ENCODE measurements around the gene KLKB1.
"Not testable (repeated sequence)": the region's sequence is repeated elsewhere in the genome, so short reads cannot be mapped to it uniquely, and the experiment has no call there.

KLKB1 gene

DNA sequence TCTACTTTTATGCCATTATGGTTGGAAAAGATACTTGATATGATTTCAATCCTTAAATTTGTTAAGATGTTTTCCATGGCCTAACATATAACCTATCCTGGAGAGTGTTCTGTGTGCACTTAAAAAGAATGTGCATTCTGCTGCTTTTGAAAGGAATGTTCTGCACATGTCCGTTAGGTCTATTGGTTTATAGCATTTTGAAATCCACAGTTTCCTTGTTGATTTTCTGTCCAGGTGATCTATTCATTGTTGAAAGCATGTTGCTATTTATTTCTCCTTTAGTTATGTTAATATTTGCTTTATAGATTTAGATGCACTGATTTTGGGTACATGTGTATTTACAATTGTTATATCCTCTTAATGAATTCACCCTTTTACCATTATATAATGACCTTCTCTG is 5.7 kb upstream of the KLKB1 start:
- no peak for DNase-seq
- intact Hi-C loops (cut with DNase I), result no loop called here

DNA sequence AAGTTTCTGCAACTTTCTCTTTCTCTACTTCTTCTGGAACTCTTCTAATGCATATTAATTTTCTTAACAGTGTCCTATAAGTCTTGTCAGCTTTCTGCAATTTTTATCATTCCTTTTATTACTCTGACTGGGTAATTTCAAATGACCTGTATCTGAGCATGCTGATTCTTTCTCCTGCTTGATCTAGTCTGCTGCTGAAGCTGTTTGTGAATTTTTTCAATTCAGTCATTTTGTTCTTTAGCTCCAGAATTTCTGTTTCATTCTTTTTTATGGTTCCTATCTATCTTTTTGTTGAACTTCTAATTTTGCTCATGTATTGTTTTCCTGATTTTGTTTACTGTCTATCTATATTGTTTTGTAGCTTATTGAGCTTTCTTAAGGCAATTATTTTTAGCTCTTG is 1.5 kb upstream of the KLKB1 start:
- intact Hi-C loops (cut with DNase I), result no loop called here
- no peak for DNase-seq

DNA sequence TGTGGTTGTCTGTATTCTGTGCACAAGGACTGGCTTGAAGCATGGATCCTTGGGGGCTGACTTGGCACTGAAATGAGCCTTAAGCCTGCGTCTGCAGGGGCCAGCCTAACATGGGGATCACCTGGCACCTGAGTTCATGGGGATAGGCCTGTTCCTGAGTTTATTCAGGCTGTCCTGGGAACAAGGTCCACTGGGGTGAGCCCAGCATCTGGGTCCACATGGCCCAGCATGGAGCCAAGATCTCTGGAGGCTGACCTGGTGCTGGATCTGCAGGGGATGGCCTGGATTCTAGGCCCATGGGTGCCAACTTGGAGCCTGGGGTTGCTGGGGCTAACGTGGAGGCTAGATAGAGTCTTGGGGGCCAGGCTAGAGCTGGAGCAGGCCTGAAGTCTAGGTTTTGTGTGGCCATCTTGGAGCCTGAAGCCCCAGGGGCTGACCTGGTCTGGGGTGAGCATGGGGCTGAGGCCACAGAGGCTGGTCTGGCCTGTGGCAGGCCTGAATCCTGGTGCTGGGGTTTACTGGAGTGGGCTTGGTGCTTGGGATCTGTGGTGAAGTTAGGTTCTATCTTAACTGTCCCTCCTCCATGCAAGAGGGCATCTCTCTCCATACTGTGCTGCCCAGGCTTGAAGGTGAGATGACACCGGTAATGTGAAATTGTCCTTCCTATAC is 652 bp upstream of the KLKB1 start:
- intact Hi-C loops (cut with DNase I), result no loop called here
- no peak for DNase-seq

- intact Hi-C loops (cut with DNase I), result no loop called here
- no peak for DNase-seq
These were observed 622 bp downstream of the KLKB1 start for GRCh38 chr4:186227744-186228513.

DNA sequence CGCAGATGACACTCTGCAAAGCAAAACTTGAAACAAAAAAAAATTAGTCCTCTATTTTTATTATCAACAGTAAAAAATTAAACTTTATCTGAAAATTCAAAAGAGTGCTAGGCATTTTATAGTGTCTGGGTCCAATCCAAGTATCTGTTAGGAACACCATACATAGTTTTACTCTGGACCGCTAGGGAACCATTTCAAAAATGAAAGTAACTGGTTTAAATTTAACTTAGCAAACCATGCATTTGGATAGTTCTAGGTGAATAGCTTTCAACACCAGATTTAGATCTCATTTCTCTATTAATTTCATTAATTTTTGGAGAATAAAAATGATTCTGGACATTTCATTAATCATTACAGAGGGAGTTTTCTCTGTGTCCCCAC is 1.2 kb downstream of the KLKB1 start:
- no peak for DNase-seq
- intact Hi-C loops (cut with DNase I), result no loop called here

GRCh38 chr4:186234367-186234766 is 7.1 kb downstream of the KLKB1 start:
- intact Hi-C loops (cut with DNase I), result no loop called here
- no peak for DNase-seq

- no peak for DNase-seq
- intact Hi-C loops (cut with DNase I), result no loop called here
These were observed 8.8 kb downstream of the KLKB1 start for GRCh38 chr4:186236126-186236525.

- intact Hi-C loops (cut with DNase I), result no loop called here
- DNase-seq, result no peak
These were observed 13.1 kb downstream of the KLKB1 start for GRCh38 chr4:186240452-186240847.

- no peak for DNase-seq
- intact Hi-C loops (cut with DNase I), result no loop called here
These were observed 13.7 kb downstream of the KLKB1 start for GRCh38 chr4:186240848-186241491.

GRCh38 chr4:186241616-186242015 is 14.3 kb downstream of the KLKB1 start:
- intact Hi-C loops (cut with DNase I), result no loop called here
- DNase-seq, result no peak

DNA sequence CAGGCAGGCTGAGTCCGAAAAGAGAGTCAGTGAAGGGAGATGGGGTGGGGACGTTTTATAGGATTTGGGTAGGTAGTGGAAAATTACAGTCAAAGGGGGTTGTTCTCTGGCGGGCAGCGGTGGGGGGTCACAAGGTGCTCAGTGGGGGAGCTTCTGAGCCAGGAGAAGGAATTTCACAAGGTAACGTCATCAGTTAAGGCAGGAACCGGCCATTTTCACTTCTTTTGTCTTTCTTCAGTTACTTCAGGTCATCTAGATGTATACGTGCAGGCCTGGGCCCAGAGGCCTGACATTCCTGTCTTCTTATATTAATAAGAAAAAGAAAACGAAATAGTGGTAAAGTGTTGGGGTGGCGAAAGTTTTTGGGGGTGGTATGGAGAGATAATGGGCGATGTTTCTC is 14.7 kb downstream of the KLKB1 start:
- intact Hi-C loops (cut with DNase I); DNase-seq: not testable (repeated sequence)

DNA sequence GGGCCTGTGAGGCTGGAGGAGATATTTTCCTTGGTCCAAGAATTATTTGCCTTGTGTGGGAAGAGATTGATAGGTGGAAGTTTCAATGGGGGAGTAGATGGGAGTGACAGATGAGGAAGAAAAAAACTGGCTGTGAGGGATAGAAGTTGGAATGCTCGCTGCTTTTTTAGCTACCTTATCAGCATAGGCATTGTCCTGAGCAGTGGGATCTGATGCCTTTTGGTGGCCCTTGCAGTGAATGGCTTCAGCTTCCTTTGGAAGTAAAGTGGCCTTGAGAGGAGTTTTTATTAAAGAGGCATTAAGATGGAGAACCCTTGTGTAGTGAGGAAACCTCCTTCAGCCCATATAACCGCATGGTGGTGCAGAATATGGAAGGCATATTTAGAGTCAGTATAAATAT is 16.0 kb downstream of the KLKB1 start:
- intact Hi-C loops (cut with DNase I), result no loop called here
- no peak for DNase-seq

DNA sequence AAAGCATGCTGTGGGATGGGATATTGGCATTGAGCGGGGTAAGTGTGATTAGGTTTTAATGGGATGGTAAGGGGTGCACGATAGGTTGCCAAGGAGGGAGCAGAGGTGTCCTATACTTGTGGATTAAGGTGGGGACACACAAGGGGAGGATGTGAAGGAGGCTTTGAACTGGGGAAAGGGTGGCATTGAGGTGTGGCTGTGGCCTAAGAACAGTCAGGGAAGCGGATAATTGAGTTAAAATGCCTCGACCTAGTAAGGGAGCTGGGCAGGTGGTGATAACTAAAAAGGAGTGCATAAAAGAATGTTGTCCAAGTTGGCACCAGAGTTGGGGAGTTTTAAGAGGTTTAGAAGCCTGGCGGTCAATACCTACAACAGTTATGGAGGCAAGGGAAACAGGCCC is 17.5 kb downstream of the KLKB1 start:
- no peak for DNase-seq
- intact Hi-C loops (cut with DNase I), result no loop called here

DNA sequence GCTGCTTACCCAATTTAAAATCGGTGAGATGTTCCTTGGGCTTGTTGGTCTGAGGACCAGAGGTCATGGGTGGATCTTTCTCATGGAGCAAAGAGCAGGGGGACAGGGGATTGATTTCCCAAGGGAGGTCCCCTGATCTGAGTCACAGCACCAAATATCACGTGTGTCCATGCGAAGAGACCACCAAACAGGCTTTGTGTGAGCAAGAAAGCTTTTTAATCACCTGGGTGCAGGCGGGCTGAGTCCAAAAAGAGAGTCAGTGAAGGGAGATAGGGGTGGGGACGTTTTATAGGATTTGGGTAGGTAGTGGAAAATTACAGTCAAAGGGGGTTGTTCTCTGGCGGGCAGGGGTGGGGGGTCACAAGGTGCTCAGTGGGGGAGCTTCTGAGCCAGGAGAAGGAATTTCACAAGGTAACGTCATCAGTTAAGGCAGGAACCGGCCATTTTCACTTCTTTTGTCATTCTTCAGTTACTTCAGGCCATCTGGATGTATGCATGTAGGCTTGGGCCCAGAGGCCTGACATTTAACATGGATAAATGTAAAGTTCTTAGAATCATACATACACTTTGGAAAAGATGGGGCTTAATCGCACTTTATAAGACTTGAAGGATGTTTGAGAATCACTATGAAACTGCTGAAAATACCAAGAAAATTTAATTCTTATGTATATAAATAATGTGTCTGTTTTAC is 19.9 kb downstream of the KLKB1 start:
- intact Hi-C loops (cut with DNase I); DNase-seq: not testable (repeated sequence)

DNA sequence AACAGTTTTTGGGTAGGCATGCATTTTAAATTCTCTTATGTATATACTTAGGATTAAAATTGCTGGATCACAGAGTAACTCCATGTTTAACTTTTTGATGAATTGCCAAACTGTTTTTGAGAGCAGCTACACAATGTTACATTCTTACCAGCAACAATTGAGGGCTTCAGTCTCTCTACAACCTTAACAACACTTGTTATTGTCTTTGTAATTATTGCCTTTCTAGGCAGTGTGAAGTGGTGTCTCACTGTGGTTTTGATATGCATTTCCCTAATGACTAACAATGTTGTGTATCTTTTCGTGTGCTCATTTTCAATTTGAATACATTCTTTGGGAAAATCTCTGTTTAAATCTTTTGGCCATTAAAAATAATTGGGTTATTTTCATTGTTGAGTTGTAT is 21.3 kb downstream of the KLKB1 start:
- peak in 1 of 42 donors; percentile 10 for DNase-seq
- intact Hi-C loops (cut with DNase I), result no loop called here

- intact Hi-C loops (cut with DNase I), result no loop called here
- no peak for DNase-seq
These were observed 22.8 kb downstream of the KLKB1 start for GRCh38 chr4:186249785-186250754.

- intact Hi-C loops (cut with DNase I), result no loop called here
These were observed 23.5 kb downstream of the KLKB1 start for GRCh38 chr4:186250760-186251159.

DNA sequence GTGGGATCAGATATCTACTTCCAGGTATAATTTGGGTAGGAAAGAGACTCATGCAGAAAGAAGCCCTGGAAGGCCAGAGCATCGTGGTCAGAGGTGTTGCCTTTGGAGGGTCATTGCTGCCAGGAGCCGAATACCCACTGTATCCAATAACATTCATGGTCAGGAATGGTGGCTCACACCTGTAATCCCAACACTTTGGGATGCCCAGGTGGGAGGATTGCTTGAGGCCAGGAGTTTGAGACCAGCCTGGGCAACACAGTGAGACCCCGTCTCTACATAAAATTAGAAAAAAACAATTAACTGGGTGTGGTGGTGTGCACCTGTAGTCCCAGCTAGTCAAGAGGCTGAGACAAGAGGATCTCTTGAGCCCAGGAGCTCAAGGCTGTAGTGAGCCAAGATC is 27.8 kb downstream of the KLKB1 start:
- intact Hi-C loops (cut with DNase I), result no loop called here
- DNase-seq, result no peak

More at GRCh38 chr4:186250760-186251159, 23.5 kb downstream of the KLKB1 start:
- no peak for DNase-seq

Measured in head of caudate nucleus (tissue), 42 donors.